HepG2 (cell line): Measurements from ENCODE around the gene KANK4.

ENCODE experiments used
- CTCF ChIP-seq: sonication (generic); formaldehyde crosslinking; IDR thresholded peaks from 2 replicates; pipeline ENCODE4 v1.5.0; 2020; ENCODE audit warnings: mild to moderate bottlenecking, missing genetic modification reagents, moderate library complexity
- EP300 ChIP-seq, 3 experiments: sonication (generic) in 1 of 3; formaldehyde crosslinking in 1 of 3; IDR thresholded peaks; 2 replicates each; pipeline versions ENCODE4 v1.5.1 to v1.6.1; 2011 to 2020; ENCODE audit warnings: low read depth in 2 of 3, low read length in 2 of 3, borderline replicate concordance in 1 of 3, improper control_type of control experiment in 1 of 3, mild to moderate bottlenecking in 1 of 3, missing genetic modification reagents in 1 of 3, moderate library complexity in 1 of 3
- KLF11 ChIP-seq: IDR thresholded peaks from 2 replicates; pipeline ENCODE4 v1.6.1; 2016; ENCODE audit warnings: missing compliant biosample characterization
- MTF2 ChIP-seq: sonication (generic); formaldehyde crosslinking; IDR thresholded peaks from 2 replicates; pipeline ENCODE4 v1.5.0; 2020; ENCODE audit warnings: missing genetic modification reagents, borderline replicate concordance
- PATZ1 ChIP-seq: sonication (generic); formaldehyde crosslinking; IDR thresholded peaks from 2 replicates; pipeline ENCODE4 v1.4.0; 2020; ENCODE audit warnings: missing genetic modification reagents
- POLR2A ChIP-seq, 2 experiments: IDR thresholded peaks; 2 replicates each; pipeline ENCODE4 v1.6.1; 2011; ENCODE audit warnings: low read depth in 2 of 2, low read length in 2 of 2, mild to moderate bottlenecking in 1 of 2, moderate library complexity in 1 of 2; ENCODE audit not compliant: insufficient read depth in 1 of 2
- USF2 ChIP-seq, 2 experiments: sonication (generic) in 1 of 2; formaldehyde crosslinking in 1 of 2; IDR thresholded peaks; 2 replicates each; pipeline versions ENCODE4 v1.5.1 to v1.6.1; 2011 to 2020; ENCODE audit warnings: borderline replicate concordance in 1 of 2, low read depth in 1 of 2, low read length in 1 of 2, mild to moderate bottlenecking in 1 of 2, missing genetic modification reagents in 1 of 2, moderate library complexity in 1 of 2
- ZNF253 ChIP-seq: sonication (generic); formaldehyde crosslinking; IDR thresholded peaks from 2 replicates; pipeline ENCODE4 v1.8.0; 2022; ENCODE audit warnings: mild to moderate bottlenecking, missing genetic modification reagents, borderline replicate concordance
- ZNF292 ChIP-seq: sonication (generic); formaldehyde crosslinking; IDR thresholded peaks from 2 replicates; pipeline ENCODE4 v1.8.1; 2022; ENCODE audit warnings: mild to moderate bottlenecking, low read depth, missing genetic modification reagents, borderline replicate concordance
- ZNF441 ChIP-seq: sonication (generic); formaldehyde crosslinking; IDR thresholded peaks from 2 replicates; pipeline ENCODE4 v1.7.0; 2021; ENCODE audit warnings: missing genetic modification reagents, borderline replicate concordance

- TF ChIP-seq ZNF253 (CRISPR knock-in tag) (no peak), MTF2 (no peak), USF2 (IDR thresholded peaks at IDR 0.05; ENCODE audit: low read depth, low read length) (no peak), USF2 (CRISPR knock-in tag; IDR thresholded peaks at IDR 0.05; ENCODE audit: borderline replicate concordance) (no peak), CTCF (CRISPR knock-in tag) (no peak), ZNF292 (CRISPR knock-in tag) (no peak), KLF11 (CRISPR knock-in tag) (no peak), EP300 (IDR thresholded peaks at IDR 0.05; ENCODE audit: low read depth in 2 of 2, low read length in 2 of 2) (no peak), EP300 (CRISPR knock-in tag; IDR thresholded peaks at IDR 0.05; ENCODE audit: borderline replicate concordance) (no peak), ZNF441 (CRISPR knock-in tag) (no peak), POLR2A (IDR thresholded peaks at IDR 0.05; ENCODE audit: insufficient read depth in 1 of 2, low read depth in 2 of 2, low read length in 2 of 2) (no peak), PATZ1 (CRISPR knock-in tag) (no peak)
These were observed 30.4 kb upstream of the KANK4 start for GRCh38 chr1:62349470-62350233.
